ENCODE data around the gene RCOR1. TPM values are rescaled to one million over a fixed set of nuclear protein-coding genes. Genes with fewer than 3 reads are reported as not detected.

RCOR1 gene
- total RNA-seq, 2 experiments from 2014 or later, result 16.1 to 16.2 TPM

DNA sequence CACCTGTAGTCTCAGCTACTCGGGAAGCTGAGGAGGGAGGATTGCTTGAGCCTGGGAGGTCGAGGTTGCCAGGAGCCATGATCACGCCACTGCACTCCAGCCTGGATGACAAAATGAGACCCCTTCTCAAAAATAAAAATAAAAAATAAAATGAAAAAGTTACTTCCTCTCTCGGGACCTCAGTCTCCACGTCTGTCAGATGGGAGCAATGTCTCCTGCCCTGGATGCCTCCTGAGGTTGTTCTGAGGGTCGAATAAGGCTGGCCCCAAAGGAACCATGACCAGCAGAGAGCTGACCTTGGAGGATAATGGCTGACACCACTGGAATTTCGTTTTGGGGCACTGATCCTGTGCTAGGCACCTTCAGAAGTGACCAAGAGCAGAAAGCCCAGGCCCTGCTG is 13.6 kb upstream of the RCOR1 start:
- H3K27me3 Mint-ChIP-seq, result no peaks in the 10 kb centered on the region
- ChIA-PET POLR2A (no interaction called here), CTCF (interaction anchor here (0.9 kb wide), 1 partner anchor 15 kb away, joined by 3 read pairs; no protein-coding TSS in a partner anchor)
- H3K36me3 Mint-ChIP-seq (ENCODE audit: low read depth), result no peaks in the 10 kb centered on the region
- H3K27ac Mint-ChIP-seq, result no peak overlapping the region
- no peaks in the 10 kb centered on the region for H3K9me3 Mint-ChIP-seq
- no peak for DNase-seq
- peaks cover 4% of the 10 kb centered on the region for H3K4me1 Mint-ChIP-seq (ENCODE audit: low read depth)
- intact Hi-C loops (cut with micrococcal nuclease), result no loop called here
- no peak for ATAC-seq
- H3K4me3 Mint-ChIP-seq, result no peak overlapping the region
- TF ChIP-seq, protein P1, sequence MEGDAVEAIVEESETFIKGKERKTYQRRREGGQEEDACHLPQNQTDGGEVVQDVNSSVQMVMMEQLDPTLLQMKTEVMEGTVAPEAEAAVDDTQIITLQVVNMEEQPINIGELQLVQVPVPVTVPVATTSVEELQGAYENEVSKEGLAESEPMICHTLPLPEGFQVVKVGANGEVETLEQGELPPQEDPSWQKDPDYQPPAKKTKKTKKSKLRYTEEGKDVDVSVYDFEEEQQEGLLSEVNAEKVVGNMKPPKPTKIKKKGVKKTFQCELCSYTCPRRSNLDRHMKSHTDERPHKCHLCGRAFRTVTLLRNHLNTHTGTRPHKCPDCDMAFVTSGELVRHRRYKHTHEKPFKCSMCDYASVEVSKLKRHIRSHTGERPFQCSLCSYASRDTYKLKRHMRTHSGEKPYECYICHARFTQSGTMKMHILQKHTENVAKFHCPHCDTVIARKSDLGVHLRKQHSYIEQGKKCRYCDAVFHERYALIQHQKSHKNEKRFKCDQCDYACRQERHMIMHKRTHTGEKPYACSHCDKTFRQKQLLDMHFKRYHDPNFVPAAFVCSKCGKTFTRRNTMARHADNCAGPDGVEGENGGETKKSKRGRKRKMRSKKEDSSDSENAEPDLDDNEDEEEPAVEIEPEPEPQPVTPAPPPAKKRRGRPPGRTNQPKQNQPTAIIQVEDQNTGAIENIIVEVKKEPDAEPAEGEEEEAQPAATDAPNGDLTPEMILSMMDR (IDR thresholded peaks at IDR 0.05), result no peak

DNA sequence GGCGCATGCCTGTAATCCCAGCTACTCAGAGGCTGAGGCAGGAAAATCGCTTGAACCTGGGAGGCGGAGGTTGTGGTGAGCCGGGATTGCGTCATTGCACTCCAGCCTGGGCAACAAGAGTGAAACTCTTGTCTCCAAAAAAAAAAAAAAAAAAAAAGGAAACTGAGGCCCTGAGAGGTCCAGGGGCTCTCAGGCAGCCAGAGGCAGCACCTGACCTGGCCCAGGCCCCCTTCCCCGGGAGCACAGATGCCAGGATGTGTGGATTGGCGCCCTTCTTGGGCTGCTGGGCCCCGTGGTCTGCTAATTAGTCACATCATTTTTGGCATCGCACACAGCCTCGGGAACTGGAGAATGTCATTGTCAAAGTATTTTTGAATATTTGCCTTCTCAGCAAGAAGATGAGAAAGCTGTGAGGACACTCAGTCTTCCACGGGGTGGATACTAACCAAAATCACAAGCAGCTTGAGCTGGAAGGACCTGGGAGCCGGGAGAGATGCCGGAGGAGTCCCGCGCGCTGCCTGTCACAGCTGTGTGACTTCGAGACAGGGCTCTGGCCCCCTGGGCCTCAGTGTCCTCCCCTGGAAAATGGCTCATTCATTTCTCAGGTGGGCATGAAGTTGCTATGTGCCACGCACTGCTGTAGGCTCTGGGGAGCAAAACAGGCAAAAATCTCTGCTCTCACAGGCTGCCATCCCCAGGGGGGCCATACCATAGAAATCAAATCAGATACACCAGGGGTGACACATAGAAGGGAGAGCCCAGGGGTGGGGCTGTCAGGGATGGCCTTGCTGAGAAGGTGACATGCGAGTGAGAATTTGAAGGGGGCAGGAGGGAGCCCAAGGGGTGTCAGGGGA is 12.5 kb upstream of the RCOR1 start:
- ChIA-PET POLR2A (no interaction called here), CTCF (no interaction called here)
- TF ChIP-seq, protein P1 (IDR thresholded peaks at IDR 0.05), result no peak
- Mint-ChIP-seq H3K36me3 (ENCODE audit: low read depth) (no peaks in the 10 kb centered on the region), H3K27me3 (no peaks in the 10 kb centered on the region), H3K4me1 (ENCODE audit: low read depth) (no peaks in the 10 kb centered on the region), H3K4me3 (no peak overlapping the region), H3K9me3 (no peaks in the 10 kb centered on the region), H3K27ac (no peak overlapping the region)
- intact Hi-C loops (cut with micrococcal nuclease), result no loop called here
- DNase-seq (no peak), ATAC-seq (no peak)

DNA sequence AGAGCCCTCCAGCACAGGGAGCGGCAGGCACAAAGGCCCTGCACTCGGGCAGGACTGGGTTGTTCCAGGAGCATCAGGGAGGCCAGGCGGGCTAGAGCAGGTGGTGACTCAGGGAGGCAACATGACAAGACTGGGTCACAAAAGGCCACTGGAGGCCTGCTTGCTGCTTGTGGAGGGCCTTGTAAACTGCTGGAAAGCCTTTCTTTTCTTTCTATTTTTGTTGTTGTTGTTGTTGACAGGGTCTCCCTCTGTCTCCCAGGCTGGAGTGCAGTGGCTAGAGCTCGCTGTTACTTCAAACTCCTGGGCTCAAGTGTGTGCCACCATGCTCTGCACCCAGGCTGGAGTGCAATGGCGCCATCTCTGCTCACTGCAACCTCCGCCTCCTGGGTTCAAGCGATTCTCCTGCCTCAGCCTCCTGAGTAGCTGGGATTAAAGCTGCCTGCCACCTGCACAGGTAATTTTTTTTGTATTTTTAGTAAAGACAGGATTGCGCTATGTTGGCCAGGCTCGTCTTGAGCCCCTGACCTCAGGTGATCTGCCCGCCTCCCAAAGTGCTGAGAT is 11.8 kb upstream of the RCOR1 start:
- ChIA-PET CTCF (no interaction called here), POLR2A (no interaction called here)
- no peak overlapping the region for H3K27ac Mint-ChIP-seq
- H3K9me3 Mint-ChIP-seq, result no peaks in the 10 kb centered on the region
- H3K36me3 Mint-ChIP-seq (ENCODE audit: low read depth), result no peaks in the 10 kb centered on the region
- ATAC-seq, result no peak
- H3K27me3 Mint-ChIP-seq, result no peaks in the 10 kb centered on the region
- DNase-seq, result no peak
- H3K4me3 Mint-ChIP-seq, result no peak overlapping the region
- intact Hi-C loops (cut with micrococcal nuclease), result no loop called here
- no peaks in the 10 kb centered on the region for H3K4me1 Mint-ChIP-seq (ENCODE audit: low read depth)
- TF ChIP-seq, protein P1 (IDR thresholded peaks at IDR 0.05), result no peak

DNA sequence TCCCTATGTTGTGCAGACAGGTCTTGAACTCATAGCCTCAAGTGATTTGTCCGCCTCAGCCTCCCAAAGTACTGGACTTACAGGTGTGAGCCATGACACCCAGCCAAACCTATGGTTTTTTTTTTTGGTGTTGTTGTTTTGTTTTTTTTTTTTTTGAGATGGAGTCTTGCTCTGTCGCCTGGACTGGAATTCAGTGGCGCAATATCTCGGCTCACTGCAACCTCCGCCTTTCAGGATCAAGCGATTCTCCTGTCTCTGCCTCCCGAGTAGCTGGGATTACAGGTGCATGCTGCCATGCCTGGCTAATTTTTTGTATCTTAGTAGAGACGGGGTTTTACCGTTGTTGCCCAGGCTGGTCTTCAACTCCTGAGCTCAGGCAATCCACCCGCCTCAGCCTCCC is 11.3 kb upstream of the RCOR1 start:
- no peak for ATAC-seq
- TF ChIP-seq, protein P1 (IDR thresholded peaks at IDR 0.05), result no peak
- H3K4me1 Mint-ChIP-seq (ENCODE audit: low read depth), result no peaks in the 10 kb centered on the region
- POLR2A ChIA-PET, result no interaction called here
- H3K36me3 Mint-ChIP-seq (ENCODE audit: low read depth), result no peaks in the 10 kb centered on the region
- DNase-seq, result no peak
- no peaks in the 10 kb centered on the region for H3K9me3 Mint-ChIP-seq
- CTCF ChIA-PET, result no interaction called here
- intact Hi-C loops (cut with micrococcal nuclease), result no loop called here
- no peak overlapping the region for H3K27ac Mint-ChIP-seq
- no peaks in the 10 kb centered on the region for H3K27me3 Mint-ChIP-seq
- no peak overlapping the region for H3K4me3 Mint-ChIP-seq

DNA sequence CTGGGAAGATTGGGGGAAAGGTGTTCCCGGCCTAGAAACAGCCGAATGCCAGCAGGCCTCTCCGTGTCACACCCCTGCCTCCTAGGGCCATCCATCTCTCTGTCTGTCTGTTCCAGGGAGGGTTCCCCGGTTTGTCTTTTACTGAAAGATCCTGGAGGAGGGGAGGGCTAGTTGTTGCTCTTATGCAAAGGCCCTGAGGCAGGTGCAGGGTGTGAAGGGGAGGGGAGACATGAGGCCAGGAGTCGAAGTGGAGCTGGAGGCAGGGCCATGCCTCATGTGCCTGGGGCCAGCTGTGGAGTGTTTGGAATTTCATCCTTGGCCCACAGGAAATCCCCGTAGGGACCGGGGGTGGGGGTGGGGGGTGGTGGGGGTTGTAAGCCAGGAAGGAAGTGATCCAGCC is 8.7 kb upstream of the RCOR1 start:
- ChIA-PET CTCF (no interaction called here), POLR2A (no interaction called here)
- no peak for ATAC-seq
- DNase-seq, result no peak
- H3K27me3 Mint-ChIP-seq, result no peaks in the 10 kb centered on the region
- intact Hi-C loops (cut with micrococcal nuclease), result no loop called here
- no peaks in the 10 kb centered on the region for H3K4me1 Mint-ChIP-seq (ENCODE audit: low read depth)
- TF ChIP-seq, protein P1 (IDR thresholded peaks at IDR 0.05), result no peak
- no peaks in the 10 kb centered on the region for H3K36me3 Mint-ChIP-seq (ENCODE audit: low read depth)
- H3K9me3 Mint-ChIP-seq, result no peaks in the 10 kb centered on the region
- no peak overlapping the region for H3K4me3 Mint-ChIP-seq
- no peak overlapping the region for H3K27ac Mint-ChIP-seq
